CD1c-positive myeloid dendritic cell (primary cell): ENCODE data around the gene ISLR.
A peak's percentile ranks its signal among the peaks of the same experiment; 100 is the strongest.

Source experiments
- DNase-seq: peaks from one replicate; pipeline ENCODE4 v3.0.0-alpha.2; 2016; ENCODE audit errors: extremely low spot score

The ISLR gene

GRCh38 chr15:74193905-74194304, 20.4 kb downstream of the ISLR start:
- no peak for DNase-seq

- peak; percentile 13 for DNase-seq
Measured at GRCh38 chr15:74194572-74195559, 21.4 kb downstream of the ISLR start.

GRCh38 chr15:74196175-74196574, 22.7 kb downstream of the ISLR start:
- DNase-seq: peak; percentile 30

- no peak for DNase-seq
Measured at GRCh38 chr15:74197176-74197965, 23.9 kb downstream of the ISLR start.

- DNase-seq: no peak
Measured at GRCh38 chr15:74199297-74199652, 25.8 kb downstream of the ISLR start.

- DNase-seq: no peak
Measured at GRCh38 chr15:74200412-74200815, 26.9 kb downstream of the ISLR start.

GRCh38 chr15:74200871-74201419, 27.4 kb downstream of the ISLR start:
- DNase-seq: no peak

- DNase-seq: no peak
Measured at GRCh38 chr15:74201710-74202420, 28.4 kb downstream of the ISLR start.

- DNase-seq: no peak
Measured at GRCh38 chr15:74202452-74203401, 29.2 kb downstream of the ISLR start, which contains the start of gene STRA6. Gene STRA6, minus strand, starts transcription at chr15:74202787. Its CDS starts 520 bp downstream, at chr15:74202267.

GRCh38 chr15:74203914-74204431, 30.5 kb downstream of the ISLR start:
- no peak for DNase-seq

GRCh38 chr15:74205582-74205947, 32.1 kb downstream of the ISLR start:
- no peak for DNase-seq

- DNase-seq: no peak
Measured at GRCh38 chr15:74206801-74207281, 33.3 kb downstream of the ISLR start.

- DNase-seq: no peak
Measured at GRCh38 chr15:74207652-74208440, 34.3 kb downstream of the ISLR start.

GRCh38 chr15:74208496-74208895, 35.0 kb downstream of the ISLR start:
- DNase-seq: no peak

- no peak for DNase-seq
Measured at GRCh38 chr15:74208901-74209559, 35.5 kb downstream of the ISLR start.

GRCh38 chr15:74209560-74209958, 36.0 kb downstream of the ISLR start:
- DNase-seq: no peak

- no peak for DNase-seq
Measured at GRCh38 chr15:74209997-74210671, 36.6 kb downstream of the ISLR start.

GRCh38 chr15:74210729-74211128, 37.2 kb downstream of the ISLR start:
- DNase-seq: no peak
